ENCODE results near the gene CLEC16A. TPM values are rescaled to one million over a fixed set of nuclear protein-coding genes. Genes with fewer than 3 reads are reported as not detected.

The CLEC16A gene
- total RNA-seq, 1 experiment from 2014 or later: 17.4 TPM

GRCh38 chr16:11085916-11086315 is 141.6 kb downstream of the CLEC16A start:
- Histone ChIP-seq H4K20me1 (ENCODE audit: insufficient read depth, low read depth, low read length) (no peaks in the 10 kb centered on the region), H3K4me3 (ENCODE audit: low read length) (no peak overlapping the region), H3K36me3 (ENCODE audit: insufficient read depth, low read length) (no peaks in the 10 kb centered on the region), H3K4me2 (ENCODE audit: low read depth, low read length, poor library complexity, severe bottlenecking) (no peak overlapping the region), H3K9me2 (replicated peaks; ENCODE audit: insufficient read depth, low read length) (no peaks in the 10 kb centered on the region), H3K27me3 (ENCODE audit: low read length) (no peaks in the 10 kb centered on the region), H3K79me2 (ENCODE audit: low read length) (no peaks in the 10 kb centered on the region), H3K27ac (ENCODE audit: low read length) (no peak overlapping the region), H3K9me3 (ENCODE audit: low read length) (no peaks in the 10 kb centered on the region), H3K4me1 (ENCODE audit: low read length) (peaks cover 8% of the 10 kb centered on the region), H3K9ac (ENCODE audit: low read length) (no peak overlapping the region), H2AFZ (ENCODE audit: low read length) (no peak overlapping the region)
- DNase-seq: no peak

DNA sequence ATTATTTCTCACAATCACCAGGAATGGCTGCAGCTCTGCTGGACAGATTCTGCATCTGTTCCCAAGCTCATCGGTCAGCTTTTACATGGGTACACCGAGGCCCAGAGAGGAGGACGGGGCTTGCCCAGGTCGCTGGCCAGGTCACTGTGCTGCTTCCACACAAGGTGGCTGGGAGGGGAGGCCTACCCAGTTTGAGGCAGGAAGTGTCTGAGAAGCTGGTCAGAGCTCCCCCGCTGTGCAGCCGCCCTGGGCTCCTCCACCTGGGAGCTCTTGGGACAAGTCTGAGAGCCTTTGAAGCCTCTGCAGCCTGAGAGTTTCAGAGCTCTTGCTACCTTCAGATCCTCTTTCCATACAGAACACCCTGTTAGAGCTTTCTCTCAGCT is 143.3 kb downstream of the CLEC16A start:
- Histone ChIP-seq H3K36me3 (ENCODE audit: insufficient read depth, low read length) (no peaks in the 10 kb centered on the region), H3K79me2 (ENCODE audit: low read length) (no peaks in the 10 kb centered on the region), H3K9ac (ENCODE audit: low read length) (no peak overlapping the region), H2AFZ (ENCODE audit: low read length) (no peak overlapping the region), H3K9me2 (replicated peaks; ENCODE audit: insufficient read depth, low read length) (no peaks in the 10 kb centered on the region), H3K27me3 (ENCODE audit: low read length) (no peaks in the 10 kb centered on the region), H3K9me3 (ENCODE audit: low read length) (no peaks in the 10 kb centered on the region), H3K4me2 (ENCODE audit: low read depth, low read length, poor library complexity, severe bottlenecking) (no peak overlapping the region), H3K4me1 (ENCODE audit: low read length) (peaks cover 8% of the 10 kb centered on the region), H3K27ac (ENCODE audit: low read length) (no peak overlapping the region), H3K4me3 (ENCODE audit: low read length) (no peak overlapping the region), H4K20me1 (ENCODE audit: insufficient read depth, low read depth, low read length) (no peaks in the 10 kb centered on the region)
- DNase-seq: no peak

GRCh38 chr16:11088074-11088730 is 143.8 kb downstream of the CLEC16A start:
- Histone ChIP-seq H3K36me3 (ENCODE audit: insufficient read depth, low read length) (no peaks in the 10 kb centered on the region), H3K4me2 (ENCODE audit: low read depth, low read length, poor library complexity, severe bottlenecking) (no peak overlapping the region), H2AFZ (ENCODE audit: low read length) (no peak overlapping the region), H3K9ac (ENCODE audit: low read length) (no peak overlapping the region), H3K4me1 (ENCODE audit: low read length) (peaks cover 8% of the 10 kb centered on the region), H3K27ac (ENCODE audit: low read length) (no peak overlapping the region), H4K20me1 (ENCODE audit: insufficient read depth, low read depth, low read length) (no peaks in the 10 kb centered on the region), H3K9me3 (ENCODE audit: low read length) (no peaks in the 10 kb centered on the region), H3K9me2 (replicated peaks; ENCODE audit: insufficient read depth, low read length) (no peaks in the 10 kb centered on the region), H3K27me3 (ENCODE audit: low read length) (no peaks in the 10 kb centered on the region), H3K79me2 (ENCODE audit: low read length) (no peaks in the 10 kb centered on the region), H3K4me3 (ENCODE audit: low read length) (no peak overlapping the region)
- no peak for DNase-seq

DNA sequence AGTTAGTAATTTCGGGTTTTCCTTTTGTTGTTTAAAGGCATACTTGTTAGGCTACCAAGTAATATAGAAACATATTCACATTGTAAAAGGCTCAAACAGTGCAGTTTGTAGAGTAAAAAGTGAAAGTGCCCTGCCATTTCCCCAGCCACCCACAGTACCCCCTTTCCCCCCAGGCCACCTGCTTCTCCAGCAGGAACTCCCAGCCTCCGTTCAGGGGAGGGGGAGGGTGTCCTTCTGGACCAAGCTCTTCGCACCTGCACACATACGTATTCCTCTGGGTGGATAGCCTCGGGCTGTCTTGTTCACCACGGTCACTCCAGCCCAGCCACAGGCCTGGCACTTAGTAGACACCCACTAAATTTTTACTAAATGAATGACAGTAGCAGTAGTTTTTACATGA is 144.5 kb downstream of the CLEC16A start:
- Histone ChIP-seq H3K36me3 (ENCODE audit: insufficient read depth, low read length) (no peaks in the 10 kb centered on the region), H3K4me1 (ENCODE audit: low read length) (peaks cover 12% of the 10 kb centered on the region)

DNA sequence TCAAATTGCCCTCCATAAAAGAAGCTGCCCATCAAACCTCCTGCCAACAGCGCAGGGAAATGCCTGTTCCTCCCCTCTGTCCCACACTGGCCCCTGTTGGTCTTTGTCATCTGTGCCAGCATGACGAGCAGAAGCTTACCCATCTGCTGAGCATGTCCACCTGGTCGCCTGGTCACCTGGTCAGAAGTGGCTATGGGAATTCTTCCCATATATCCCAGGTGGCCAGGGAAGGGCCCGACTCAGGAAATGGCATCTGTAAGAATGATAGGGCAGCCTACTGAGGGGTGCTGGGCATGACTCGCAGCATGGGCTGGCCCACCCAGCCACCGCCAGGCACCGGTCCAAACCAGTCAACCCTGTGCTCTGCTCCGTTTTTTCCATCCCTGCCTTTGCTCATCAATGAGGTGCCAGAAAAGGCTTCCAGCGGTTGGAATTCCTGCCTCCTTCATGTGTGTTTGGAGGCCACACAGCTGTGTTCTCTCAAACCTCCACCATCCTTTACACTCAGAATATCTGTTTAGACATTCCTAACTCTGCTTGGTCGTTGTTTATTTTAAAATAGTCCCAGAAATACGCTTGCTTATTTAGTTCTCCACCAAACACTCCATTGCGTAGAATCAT is 145.2 kb downstream of the CLEC16A start:
- H2AFZ ChIP-seq (ENCODE audit: low read length): no peak overlapping the region
- no peaks in the 10 kb centered on the region for H3K27me3 ChIP-seq (ENCODE audit: low read length)
- H3K4me1 ChIP-seq (ENCODE audit: low read length): peaks cover 16% of the 10 kb centered on the region
- H3K9me3 ChIP-seq (ENCODE audit: low read length): no peaks in the 10 kb centered on the region
- no peak overlapping the region for H3K27ac ChIP-seq (ENCODE audit: low read length)
- no peaks in the 10 kb centered on the region for H3K79me2 ChIP-seq (ENCODE audit: low read length)
- H3K4me3 ChIP-seq (ENCODE audit: low read length): no peak overlapping the region
- no peaks in the 10 kb centered on the region for H3K36me3 ChIP-seq (ENCODE audit: insufficient read depth, low read length)
- no peak for DNase-seq
- H3K9ac ChIP-seq (ENCODE audit: low read length): no peak overlapping the region
- no peaks in the 10 kb centered on the region for H4K20me1 ChIP-seq (ENCODE audit: insufficient read depth, low read depth, low read length)
- H3K9me2 ChIP-seq (replicated peaks; ENCODE audit: insufficient read depth, low read length): no peaks in the 10 kb centered on the region
- no peak overlapping the region for H3K4me2 ChIP-seq (ENCODE audit: low read depth, low read length, poor library complexity, severe bottlenecking)

More for the DNA sequence above, 144.5 kb downstream of the CLEC16A start:
- Histone ChIP-seq H3K27ac (ENCODE audit: low read length) (no peak overlapping the region), H3K9me2 (replicated peaks; ENCODE audit: insufficient read depth, low read length) (no peaks in the 10 kb centered on the region), H3K27me3 (ENCODE audit: low read length) (no peaks in the 10 kb centered on the region), H3K4me2 (ENCODE audit: low read depth, low read length, poor library complexity, severe bottlenecking) (no peak overlapping the region), H3K9ac (ENCODE audit: low read length) (no peak overlapping the region), H3K9me3 (ENCODE audit: low read length) (no peaks in the 10 kb centered on the region), H3K79me2 (ENCODE audit: low read length) (no peaks in the 10 kb centered on the region), H3K4me3 (ENCODE audit: low read length) (no peak overlapping the region), H4K20me1 (ENCODE audit: insufficient read depth, low read depth, low read length) (no peaks in the 10 kb centered on the region), H2AFZ (ENCODE audit: low read length) (no peak overlapping the region)
- no peak for DNase-seq

DNA sequence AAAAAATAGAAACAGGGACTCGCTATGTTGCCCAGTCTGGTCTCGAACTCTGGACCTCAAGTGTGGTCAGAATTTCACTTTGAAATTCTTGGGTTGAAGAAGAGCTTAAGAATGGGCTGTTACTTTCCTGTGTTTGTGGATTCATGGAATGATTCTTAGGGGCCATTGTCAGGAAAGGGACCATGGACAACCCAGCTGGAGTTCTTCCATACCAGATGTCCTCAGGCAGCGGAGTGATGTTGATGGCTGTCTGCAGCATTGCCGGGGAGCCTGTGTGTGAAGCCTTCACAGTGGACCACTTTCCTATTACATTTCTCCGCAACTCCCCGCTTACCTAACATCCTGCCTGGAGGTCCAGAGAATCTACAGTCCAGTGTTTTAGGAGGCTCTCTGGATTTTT is 145.9 kb downstream of the CLEC16A start:
- H3K79me2 ChIP-seq (ENCODE audit: low read length): no peaks in the 10 kb centered on the region
- no peak overlapping the region for H3K27ac ChIP-seq (ENCODE audit: low read length)
- H3K4me2 ChIP-seq (ENCODE audit: low read depth, low read length, poor library complexity, severe bottlenecking): no peak overlapping the region
- no peaks in the 10 kb centered on the region for H4K20me1 ChIP-seq (ENCODE audit: insufficient read depth, low read depth, low read length)
- H3K36me3 ChIP-seq (ENCODE audit: insufficient read depth, low read length): no peaks in the 10 kb centered on the region
- peaks cover 19% of the 10 kb centered on the region for H3K4me1 ChIP-seq (ENCODE audit: low read length)
- H3K9ac ChIP-seq (ENCODE audit: low read length): no peak overlapping the region
- no peaks in the 10 kb centered on the region for H3K27me3 ChIP-seq (ENCODE audit: low read length)
- H3K9me3 ChIP-seq (ENCODE audit: low read length): no peaks in the 10 kb centered on the region
- no peaks in the 10 kb centered on the region for H3K9me2 ChIP-seq (replicated peaks; ENCODE audit: insufficient read depth, low read length)
- DNase-seq: no peak
- no peak overlapping the region for H2AFZ ChIP-seq (ENCODE audit: low read length)
- H3K4me3 ChIP-seq (ENCODE audit: low read length): no peak overlapping the region

DNA sequence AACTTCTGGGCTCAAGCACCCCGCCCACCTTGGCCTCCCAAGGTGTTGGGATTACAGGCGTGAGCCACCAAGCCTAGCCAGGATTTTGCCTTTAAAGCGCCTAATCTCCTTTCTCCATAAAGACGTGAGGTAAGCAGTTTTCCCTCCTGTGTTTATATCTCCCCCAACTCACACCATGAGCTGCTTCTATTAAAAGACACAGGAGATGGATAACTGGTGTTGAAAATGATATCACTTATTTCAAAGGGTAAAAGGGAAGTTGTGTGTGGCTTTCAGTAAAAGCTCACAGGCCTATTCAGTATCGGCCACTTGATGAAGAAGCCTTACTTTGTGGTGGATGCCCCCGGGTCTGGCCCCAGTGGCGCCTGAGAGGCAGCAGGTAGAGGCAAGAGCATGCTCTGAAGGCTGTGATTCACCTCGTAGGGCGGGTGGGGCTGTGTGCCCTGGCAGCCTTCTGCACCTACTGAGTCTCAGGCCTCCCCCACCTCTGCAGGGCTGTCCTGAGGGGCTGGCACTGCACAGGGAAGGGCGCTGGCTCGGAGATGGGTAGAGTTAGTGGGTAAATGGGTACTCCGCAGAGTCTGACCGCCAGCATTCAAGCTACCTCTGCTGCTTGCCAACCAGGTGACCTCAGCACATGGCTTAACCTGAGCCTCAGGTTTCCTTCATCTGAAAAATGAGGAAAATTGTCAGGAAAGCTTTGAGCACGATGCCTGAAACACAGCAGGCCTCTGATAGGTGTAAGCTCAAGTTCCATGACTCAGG is 146.8 kb downstream of the CLEC16A start:
- H3K9me2 ChIP-seq (replicated peaks; ENCODE audit: insufficient read depth, low read length): no peaks in the 10 kb centered on the region
- H3K4me3 ChIP-seq (ENCODE audit: low read length): no peak overlapping the region
- H3K27me3 ChIP-seq (ENCODE audit: low read length): no peaks in the 10 kb centered on the region
- no peaks in the 10 kb centered on the region for H3K9me3 ChIP-seq (ENCODE audit: low read length)
- H3K4me2 ChIP-seq (ENCODE audit: low read depth, low read length, poor library complexity, severe bottlenecking): no peak overlapping the region
- H3K4me1 ChIP-seq (ENCODE audit: low read length): peaks cover 19% of the 10 kb centered on the region
- no peak overlapping the region for H3K27ac ChIP-seq (ENCODE audit: low read length)
- H3K36me3 ChIP-seq (ENCODE audit: insufficient read depth, low read length): no peaks in the 10 kb centered on the region
- H3K9ac ChIP-seq (ENCODE audit: low read length): no peak overlapping the region
- no peak for DNase-seq
- H4K20me1 ChIP-seq (ENCODE audit: insufficient read depth, low read depth, low read length): no peaks in the 10 kb centered on the region
- H3K79me2 ChIP-seq (ENCODE audit: low read length): no peaks in the 10 kb centered on the region
- H2AFZ ChIP-seq (ENCODE audit: low read length): no peak overlapping the region

GRCh38 chr16:11092788-11093571 is 148.6 kb downstream of the CLEC16A start:
- Histone ChIP-seq H3K27me3 (ENCODE audit: low read length) (no peaks in the 10 kb centered on the region), H3K9ac (ENCODE audit: low read length) (no peak overlapping the region), H4K20me1 (ENCODE audit: insufficient read depth, low read depth, low read length) (no peaks in the 10 kb centered on the region), H3K4me3 (ENCODE audit: low read length) (no peak overlapping the region), H3K79me2 (ENCODE audit: low read length) (no peaks in the 10 kb centered on the region), H3K27ac (ENCODE audit: low read length) (no peak overlapping the region), H3K9me3 (ENCODE audit: low read length) (no peaks in the 10 kb centered on the region), H3K4me1 (ENCODE audit: low read length) (peaks cover 11% of the 10 kb centered on the region; the same call in 1 of the 2 replicates), H3K9me2 (replicated peaks; ENCODE audit: insufficient read depth, low read length) (no peaks in the 10 kb centered on the region), H3K36me3 (ENCODE audit: insufficient read depth, low read length) (no peaks in the 10 kb centered on the region), H2AFZ (ENCODE audit: low read length) (no peak overlapping the region), H3K4me2 (ENCODE audit: low read depth, low read length, poor library complexity, severe bottlenecking) (no peak overlapping the region)
- DNase-seq: no peak

Data from Karpas-422 (cell line).